Transverse colon (tissue), 4 donors: ENCODE data around the gene DPP4. TPM values are rescaled to one million over a fixed set of nuclear protein-coding genes. Genes with fewer than 3 reads are reported as not detected.

Experiments
- DNase-seq: peaks from one replicate; pipeline ENCODE4 v3.0.0-alpha.2; 2019
- H3K27ac ChIP-seq, 4 donors: fragments of 200-600 bp; sonication (generic); 2 replicates each; pipeline ENCODE4 v1.5.1; 2016 to 2018; ENCODE audit warnings: inconsistent platforms in 4 of 4
- H3K27me3 ChIP-seq: fragments of 200-600 bp; sonication (generic); 2 replicates; pipeline ENCODE4 v1.5.1; 2017; ENCODE audit warnings: inconsistent platforms
- H3K36me3 ChIP-seq, 4 donors: fragments of 200-600 bp; sonication (generic); 2 replicates each; pipeline ENCODE4 v1.5.1; 2017 to 2019; ENCODE audit warnings: inconsistent platforms in 4 of 4
- H3K4me1 ChIP-seq, 4 donors: fragments of 200-600 bp; sonication (generic); 2 replicates each; pipeline ENCODE4 v1.5.1; 2017 to 2020; ENCODE audit warnings: inconsistent platforms in 4 of 4
- H3K4me3 ChIP-seq, 4 donors: fragments of 200-600 bp; sonication (generic); 1 replicate in 1 of 4; 2 replicates in 3 of 4; pipeline versions ENCODE4 v1.5.1 to v1.6.1; 2017 to 2019; ENCODE audit warnings: inconsistent platforms in 4 of 4
- H3K9me3 ChIP-seq, 2 donors: fragments of 200-600 bp; sonication (generic); 2 replicates each; pipeline ENCODE4 v1.5.1; 2017 to 2019; ENCODE audit warnings: inconsistent platforms in 2 of 2
- CTCF ChIP-seq, 5 experiments: fragments of 200-600 bp in 3 of 5; fragments of 450-650 bp in 2 of 5; sonication (generic) in 3 of 5; IDR thresholded peaks; 1 replicate in 2 of 5; 2 replicates in 3 of 5; pipeline ENCODE4 v1.5.1; 2016 to 2017; ENCODE audit warnings: antibody characterized with exemption in 5 of 5, inconsistent platforms in 3 of 5, mild to moderate bottlenecking in 2 of 5, moderate library complexity in 1 of 5
- EP300 ChIP-seq: sonication (generic); formaldehyde crosslinking; IDR thresholded peaks from one replicate; pipeline ENCODE4 v1.6.1; 2017; ENCODE audit warnings: antibody characterized with exemption, low read depth
- POLR2A ChIP-seq: fragments of 450-650 bp; IDR thresholded peaks from one replicate; pipeline ENCODE4 v1.6.1; 2016; ENCODE audit warnings: antibody characterized with exemption, mild to moderate bottlenecking, moderate library complexity
- POLR2AphosphoS5 ChIP-seq, 3 donors: sonication (generic); formaldehyde crosslinking; IDR thresholded peaks; one replicate each; pipeline ENCODE4 v1.6.1; 2016; ENCODE audit warnings: antibody characterized with exemption in 3 of 3
- WGBS, 2 donors: methylation state at CpG; one replicate each; pipeline ENCODE4 v1.1.5; 2018; ENCODE audit warnings: low coverage in 1 of 2; 5-methylcytosine and 5-hydroxymethylcytosine counted together
- in situ Hi-C, 4 donors: fragments of 200-750 bp; cut with MboI; loops; one replicate each; pipeline versions ENCODE4 v1.15.0 to v1.15.1; 2017; ENCODE audit warnings: low sequenced_read_pairs in 3 of 4, low pct_ligation_motif_present in 1 of 4, low pct_unique_long_range_greater_than_20kb in 1 of 4
- intact Hi-C: fragments of 100-400 bp; cut with DNase I; formaldehyde crosslinking; loops from one replicate; pipeline ENCODE4 v1.15.1; 2023; ENCODE audit warnings: low total_unique reads
- total RNA-seq, 4 donors: library from RNA; depleted of rRNA; stranded (reverse); fragments of >200 nt; gene quantifications; one replicate each; pipeline ENCODE4 v1.1.0, GENCODE V29; 2016

Gene DPP4
- total RNA-seq, 4 donors from 2014 or later = 1.6 to 12.7 (median 7.0) TPM

- in situ Hi-C loops (no loop called here), intact Hi-C loops (no loop called here)
- TF ChIP-seq POLR2A (no peak), EP300 (no peak), POLR2AphosphoS5 (IDR thresholded peaks at IDR 0.05) (no peak), CTCF (IDR thresholded peaks at IDR 0.05) (no peak)
- DNase-seq = no peak
- Histone ChIP-seq H3K27ac (no peak overlapping the region), H3K36me3 (no peaks in the 10 kb centered on the region), H3K9me3 (no peaks in the 10 kb centered on the region), H3K4me3 (no peak overlapping the region), H3K27me3 (no peaks in the 10 kb centered on the region), H3K4me1 (peaks cover 0 to 22% (median 8%) of the 10 kb centered on the region in 4 donors)
- WGBS, 2 donors = 40 to 65% methylated on average over 2 to 3 of the region's 3 CpGs
Observed at GRCh38 chr2:162085090-162085891, 11.3 kb upstream of the DPP4 start.

GRCh38 chr2:162084536-162084935 lies 10.5 kb upstream of the DPP4 start:
- H3K36me3 ChIP-seq = no peaks in the 10 kb centered on the region
- in situ Hi-C loops = no loop called here
- no peak overlapping the region for H3K4me3 ChIP-seq
- 38 to 43% methylated on average over 2 of the region's 2 CpGs for WGBS, 2 donors
- H3K9me3 ChIP-seq = peaks cover 0 to 2% of the 10 kb centered on the region in 2 donors
- peaks cover 0 to 14% (median 3%) of the 10 kb centered on the region in 4 donors for H3K4me1 ChIP-seq
- no peak for DNase-seq
- H3K27ac ChIP-seq = no peak overlapping the region
- H3K27me3 ChIP-seq = no peaks in the 10 kb centered on the region
- TF ChIP-seq CTCF (IDR thresholded peaks at IDR 0.05) (no peak), POLR2A (no peak), EP300 (no peak), POLR2AphosphoS5 (IDR thresholded peaks at IDR 0.05) (no peak)
- intact Hi-C loops = no loop called here

- H3K4me1 ChIP-seq = peaks cover 0 to 12% (median 0%) of the 10 kb centered on the region in 4 donors
- DNase-seq = no peak
- H3K4me3 ChIP-seq = no peak overlapping the region
- in situ Hi-C loops (no loop called here), intact Hi-C loops (no loop called here)
- no peaks in the 10 kb centered on the region for H3K36me3 ChIP-seq
- H3K27me3 ChIP-seq = no peaks in the 10 kb centered on the region
- no peak overlapping the region for H3K27ac ChIP-seq
- TF ChIP-seq EP300 (no peak), CTCF (IDR thresholded peaks at IDR 0.05) (no peak), POLR2A (no peak), POLR2AphosphoS5 (IDR thresholded peaks at IDR 0.05) (no peak)
- WGBS, 2 donors = 61 to 78% methylated on average over 3 of the region's 3 CpGs
- H3K9me3 ChIP-seq = peaks cover 0 to 7% of the 10 kb centered on the region in 2 donors
Observed at GRCh38 chr2:162082681-162083080, 8.7 kb upstream of the DPP4 start.

GRCh38 chr2:162082036-162082435 lies 8.0 kb upstream of the DPP4 start:
- TF ChIP-seq POLR2AphosphoS5 (IDR thresholded peaks at IDR 0.05) (no peak), POLR2A (no peak)
- peaks cover 0 to 7% of the 10 kb centered on the region in 2 donors for H3K9me3 ChIP-seq
- no peaks in the 10 kb centered on the region for H3K27me3 ChIP-seq
- no peaks in the 10 kb centered on the region for H3K36me3 ChIP-seq
- no peak for DNase-seq
- H3K4me1 ChIP-seq = peaks cover 0 to 12% (median 0%) of the 10 kb centered on the region in 4 donors
- in situ Hi-C loops = no loop called here
- 72% methylated on average over 1 of the region's 1 CpG; no CpG with 5 or more reads in 1 of the 2 donors for WGBS, 2 donors
- no peak overlapping the region for H3K27ac ChIP-seq
- H3K4me3 ChIP-seq = no peak overlapping the region
- intact Hi-C loops = no loop called here
